Activated gamma-delta T cell treated with anti-CD3 and anti-CD28 coated beads, Interleukin-2, amount 50 U/mL, for 16 hours (primary cell): ENCODE data around the gene DQX1.

ENCODE experiments used
- DNase-seq: peaks from one replicate; pipeline ENCODE4 v3.0.0-alpha.2; 2020; ENCODE audit warnings: low read depth

The DQX1 gene

DNA sequence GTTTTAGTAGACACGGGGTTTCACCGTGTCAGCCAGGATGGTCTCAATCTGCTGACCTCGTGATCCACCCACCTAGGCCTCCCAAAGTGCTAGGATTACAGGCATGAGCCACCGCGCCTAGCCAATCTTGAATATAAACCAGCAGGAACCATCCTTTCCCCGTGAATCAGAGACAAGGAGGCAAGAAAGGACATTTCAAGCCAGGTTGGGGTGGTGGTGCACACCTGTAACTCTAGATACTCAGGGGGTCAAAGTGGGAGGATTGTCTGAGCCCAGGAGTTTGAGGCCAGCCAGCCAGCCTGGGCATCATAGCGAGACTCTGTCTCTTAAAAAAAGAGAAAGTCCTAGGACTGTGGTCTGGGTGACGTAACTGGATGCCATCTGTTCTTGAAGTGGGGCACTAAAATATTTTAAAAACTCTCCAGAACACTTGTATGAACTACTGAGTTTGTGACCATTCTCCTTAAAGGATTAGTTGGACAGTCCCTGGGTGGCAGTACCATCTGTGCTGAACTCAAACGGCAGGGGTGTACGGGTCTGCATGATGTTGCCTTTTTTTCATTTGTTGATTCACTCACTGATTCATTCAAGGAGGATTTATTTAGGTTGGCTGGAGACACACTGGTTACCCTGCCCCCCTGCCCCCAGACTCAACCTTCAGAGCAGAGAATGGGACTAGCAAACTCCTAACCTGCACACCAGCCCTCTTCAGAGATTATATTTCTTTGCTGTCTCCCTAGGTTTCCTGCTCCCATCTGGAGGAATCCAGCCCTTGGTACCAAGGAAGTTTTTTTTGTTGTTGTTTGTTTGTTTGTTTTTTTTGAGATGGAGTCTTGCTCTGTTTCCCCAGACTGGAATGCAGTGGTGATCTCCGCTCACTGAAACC is 14.7 kb downstream of the DQX1 start:
- no peak for DNase-seq

- no peak for DNase-seq
Observed at GRCh38 chr2:74510272-74510671, 15.8 kb downstream of the DQX1 start.

DNA sequence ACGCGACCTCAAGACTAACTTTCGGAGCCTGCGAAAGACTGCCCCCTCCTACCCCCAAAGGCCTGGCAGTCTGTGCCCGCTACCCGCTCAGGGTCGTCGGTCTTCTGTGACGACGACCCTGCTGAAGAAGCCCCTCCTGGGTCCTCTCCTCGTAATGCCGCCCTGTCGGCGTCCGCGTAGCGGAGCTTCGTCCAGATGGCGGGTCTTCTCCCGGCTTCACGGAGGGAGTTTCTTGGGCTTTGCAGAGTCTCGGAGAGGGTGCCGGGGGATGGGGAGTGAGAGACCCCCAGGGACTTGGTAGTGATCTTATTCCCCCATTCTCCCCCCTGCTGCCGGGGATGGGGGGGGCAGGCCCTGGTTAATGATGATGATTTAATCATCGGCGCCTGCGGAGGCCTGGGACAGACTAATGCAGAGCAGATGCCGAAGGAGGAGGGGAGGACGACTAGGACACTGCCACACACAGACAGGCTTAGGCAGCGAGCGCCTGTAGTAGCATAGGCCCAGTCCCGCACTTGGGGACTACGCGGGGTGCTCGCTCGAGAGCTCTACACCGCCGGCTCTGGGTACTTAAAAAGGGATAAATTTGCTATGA is 18.0 kb downstream of the DQX1 start:
- DNase-seq: no peak

DNA sequence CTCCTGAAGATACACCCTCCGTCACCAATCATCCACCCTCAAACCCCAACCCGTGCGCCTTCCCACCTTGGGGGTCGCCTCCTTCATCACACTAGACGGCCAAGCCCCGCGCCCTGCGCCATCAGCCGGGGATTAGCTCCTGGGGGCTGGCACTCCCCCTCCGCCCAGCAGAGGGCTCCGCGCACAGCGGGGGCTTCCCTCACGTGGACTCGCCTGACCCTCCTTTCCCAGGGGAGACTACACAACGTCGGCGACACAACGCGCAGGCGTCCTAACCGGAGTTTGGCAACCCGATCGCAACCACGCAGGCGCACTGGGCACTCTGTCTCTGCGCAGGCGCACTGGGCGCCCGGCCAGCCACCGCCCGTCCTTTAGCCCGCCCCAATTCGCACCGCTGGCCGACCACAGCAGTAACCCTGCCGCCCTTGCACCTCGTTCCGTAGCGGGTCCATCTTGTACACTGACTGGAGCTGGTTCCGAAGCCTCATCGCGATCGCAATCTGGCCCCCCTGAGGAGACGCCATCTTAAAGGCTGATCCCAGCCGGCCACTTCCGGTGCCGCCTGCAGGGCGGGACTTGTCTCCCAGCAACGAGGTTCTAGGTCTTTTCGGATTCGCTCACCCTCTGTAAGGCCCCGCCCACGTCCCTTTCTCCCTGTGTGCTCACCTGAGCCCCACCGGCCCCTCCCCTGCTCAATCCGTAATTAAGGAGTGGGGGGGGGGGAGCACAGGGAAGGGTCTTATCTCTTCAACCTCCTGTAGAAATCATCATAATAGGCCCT is 18.7 kb downstream of the DQX1 start, which contains the start of gene PCGF1:
PCGF1 (minus strand) TSS at position 551 of the 781 bp plus-strand sequence; CDS start at position 524, 27 bp downstream.
- peak; percentile 98 for DNase-seq

DNA sequence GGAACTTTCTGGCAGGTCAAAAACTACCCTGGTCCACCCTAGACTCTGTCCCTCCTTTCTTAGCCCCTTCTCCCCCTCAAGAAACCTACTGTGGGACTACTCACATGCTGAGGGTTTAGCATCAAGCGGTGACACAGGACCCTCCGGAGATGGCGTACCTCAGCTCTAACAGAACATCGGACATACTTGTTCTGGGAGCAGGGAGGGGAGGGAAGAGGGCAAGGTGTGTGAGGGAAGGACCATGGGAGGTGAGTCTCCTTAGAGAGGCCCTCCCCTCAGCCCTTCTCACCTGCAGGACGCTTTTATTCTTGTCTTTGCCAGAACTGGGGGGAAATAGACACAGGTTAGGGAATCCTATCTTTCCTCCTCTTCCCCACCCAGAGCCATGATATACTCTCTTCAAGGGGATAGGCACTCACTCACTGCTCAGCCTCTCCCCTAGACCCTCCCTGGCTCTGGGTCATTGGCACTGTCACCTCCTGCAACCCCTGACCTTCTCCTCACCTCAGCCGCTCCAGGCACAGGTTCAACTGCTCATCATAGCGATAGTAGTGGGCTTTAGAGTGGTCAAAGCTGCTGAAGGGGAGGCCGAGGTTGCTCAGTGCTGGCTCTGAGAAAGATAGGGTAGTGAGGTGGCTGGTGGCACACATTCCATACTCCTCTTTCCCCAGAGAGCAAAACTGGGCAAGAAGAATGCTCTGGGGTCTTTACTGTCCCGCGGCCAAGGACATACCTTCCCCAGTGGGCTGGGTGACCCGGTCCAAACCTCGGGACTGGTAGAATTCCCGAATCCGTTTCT is 20.4 kb downstream of the DQX1 start:
- DNase-seq: no peak

GRCh38 chr2:74504591-74504990 is 21.4 kb downstream of the DQX1 start:
- DNase-seq: no peak

DNA sequence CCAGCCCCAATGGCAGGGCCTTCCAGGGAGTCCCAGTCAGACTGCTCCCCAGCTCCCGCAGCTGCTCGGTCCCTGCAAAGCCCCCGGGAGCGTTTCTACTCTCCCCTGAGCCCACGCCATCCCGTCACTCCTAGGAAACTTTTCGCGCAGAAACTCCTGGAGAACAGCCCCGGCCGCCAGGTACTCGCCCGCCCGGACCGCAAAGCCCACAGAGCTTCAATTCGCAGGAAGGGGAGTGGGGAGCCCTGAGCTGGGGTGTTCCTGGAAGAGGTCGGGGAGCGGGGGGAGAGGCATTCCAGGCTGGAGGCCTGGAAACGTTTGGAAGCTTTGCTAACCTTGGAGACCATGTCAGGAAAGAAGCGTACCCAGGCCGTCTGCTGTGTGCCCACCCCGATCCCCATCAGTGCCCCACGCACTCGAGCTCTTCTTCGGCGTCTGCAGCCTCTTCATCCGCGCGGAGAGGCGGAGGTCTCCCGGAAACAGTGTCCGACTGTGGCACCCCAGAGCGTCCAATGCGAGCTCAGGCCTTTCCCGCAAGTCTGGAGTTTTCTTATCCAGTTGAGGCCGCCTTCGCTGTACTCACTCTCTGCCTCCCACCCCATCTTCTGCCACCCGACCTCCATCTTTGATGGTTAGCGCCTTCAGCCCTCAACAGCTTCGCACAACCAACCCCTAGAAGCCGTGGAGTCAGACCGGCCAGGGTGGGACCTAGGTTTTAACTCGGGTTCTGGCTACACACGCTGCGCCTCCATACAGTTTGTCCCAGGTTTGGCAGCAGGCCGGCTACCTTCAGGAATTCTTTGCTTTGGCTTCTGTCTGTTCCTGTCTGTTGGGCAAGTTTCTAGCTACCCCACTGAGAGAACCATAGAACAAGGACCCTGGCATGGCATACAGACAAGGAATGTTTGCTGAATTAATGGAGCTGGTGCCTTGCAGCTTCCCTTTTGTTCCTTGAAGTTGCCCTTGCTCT is 22.2 kb downstream of the DQX1 start:
- no peak for DNase-seq

GRCh38 chr2:74502720-74503505 is 23.1 kb downstream of the DQX1 start:
- no peak for DNase-seq

DNA sequence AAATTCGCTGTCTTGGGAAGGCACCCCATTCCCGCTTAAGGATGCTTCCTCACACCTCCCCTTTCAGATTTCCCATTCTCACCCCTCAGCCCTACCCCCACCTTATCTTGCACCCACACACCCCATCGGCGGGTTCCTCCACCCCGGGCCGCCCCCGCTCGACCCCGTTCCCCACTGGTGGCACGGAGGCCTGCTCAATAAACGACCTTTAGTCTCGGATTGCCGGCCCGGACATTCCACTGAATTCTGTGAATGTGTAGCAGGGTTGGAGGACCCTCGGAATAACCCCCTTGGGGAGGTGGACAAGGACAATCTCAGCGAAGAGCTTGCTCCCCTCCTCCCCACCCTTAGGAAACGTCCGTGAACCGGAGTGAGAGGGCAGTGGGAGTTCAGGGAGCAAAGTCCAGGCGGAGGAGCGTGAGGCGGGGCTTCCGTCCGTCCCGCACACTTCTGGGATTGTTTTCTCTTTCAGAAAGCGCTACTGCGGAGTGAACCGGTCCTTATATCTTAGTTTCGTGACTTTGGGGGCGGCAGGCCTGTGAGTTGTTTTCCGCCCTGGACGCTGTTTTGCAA is 23.8 kb downstream of the DQX1 start:
- no peak for DNase-seq

GRCh38 chr2:74501335-74502071 is 24.5 kb downstream of the DQX1 start:
- no peak for DNase-seq

DNA sequence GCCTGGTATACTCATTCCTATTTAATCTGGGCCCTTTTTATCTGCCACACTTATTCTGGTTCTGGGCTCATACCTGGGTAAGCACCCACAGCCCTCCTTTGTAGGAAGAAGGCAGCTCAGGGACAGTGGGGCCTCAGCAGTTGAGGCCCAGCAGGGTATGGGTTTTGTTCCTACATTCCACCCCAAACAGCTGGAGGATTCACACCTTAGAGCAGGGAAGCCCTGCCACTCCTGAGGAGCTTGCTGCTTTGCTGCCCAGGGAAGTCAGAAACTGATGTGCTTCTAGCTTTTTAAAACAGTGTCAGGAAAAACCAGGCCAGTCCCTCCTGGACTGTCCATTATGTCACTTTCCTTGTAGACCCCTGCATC is 25.5 kb downstream of the DQX1 start:
- no peak for DNase-seq

DNA sequence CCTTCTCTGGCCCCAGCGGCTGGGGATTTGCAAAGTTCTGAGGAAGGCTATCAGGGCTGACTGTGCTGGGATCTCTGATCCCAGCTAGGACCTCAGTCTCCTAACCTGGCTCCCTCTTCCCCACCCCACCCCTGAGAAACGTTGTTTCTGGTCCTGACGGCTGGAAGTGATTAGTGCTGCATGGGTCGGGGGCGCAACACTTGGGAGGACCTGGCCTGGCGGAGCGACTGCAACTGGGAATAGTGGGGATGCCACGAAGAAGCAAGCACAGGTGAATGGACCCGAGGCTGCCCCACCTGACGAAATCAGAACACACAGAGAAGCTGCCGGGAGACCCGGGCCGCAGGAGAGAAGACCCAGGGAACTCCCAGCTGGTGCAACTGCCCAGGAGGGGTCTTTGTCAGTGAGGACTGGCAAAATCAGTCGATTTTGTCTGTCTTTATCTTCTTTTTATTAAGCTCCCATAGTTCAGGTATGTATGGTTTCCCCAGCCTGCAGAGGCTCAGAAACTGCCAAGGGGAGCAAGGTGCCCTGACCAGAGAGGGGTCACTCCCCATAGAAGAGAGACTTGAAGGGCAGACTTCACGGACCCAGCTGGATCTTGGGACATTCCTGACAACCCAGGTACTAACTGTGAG is 26.0 kb downstream of the DQX1 start:
- no peak for DNase-seq

GRCh38 chr2:74499267-74499939 is 26.6 kb downstream of the DQX1 start, which contains the start of gene LBX2:
Gene LBX2, minus strand, starts transcription at chr2:74499603. Its CDS starts 66 bp downstream, at chr2:74499537.
- no peak for DNase-seq

GRCh38 chr2:74498500-74499266 is 27.3 kb downstream of the DQX1 start:
- no peak for DNase-seq

- no peak for DNase-seq
Observed at GRCh38 chr2:74497777-74498499, 28.1 kb downstream of the DQX1 start.
